ENCODE results near the gene CD44.
A peak's percentile ranks its signal among the peaks of the same experiment; 100 is the strongest.

DNA sequence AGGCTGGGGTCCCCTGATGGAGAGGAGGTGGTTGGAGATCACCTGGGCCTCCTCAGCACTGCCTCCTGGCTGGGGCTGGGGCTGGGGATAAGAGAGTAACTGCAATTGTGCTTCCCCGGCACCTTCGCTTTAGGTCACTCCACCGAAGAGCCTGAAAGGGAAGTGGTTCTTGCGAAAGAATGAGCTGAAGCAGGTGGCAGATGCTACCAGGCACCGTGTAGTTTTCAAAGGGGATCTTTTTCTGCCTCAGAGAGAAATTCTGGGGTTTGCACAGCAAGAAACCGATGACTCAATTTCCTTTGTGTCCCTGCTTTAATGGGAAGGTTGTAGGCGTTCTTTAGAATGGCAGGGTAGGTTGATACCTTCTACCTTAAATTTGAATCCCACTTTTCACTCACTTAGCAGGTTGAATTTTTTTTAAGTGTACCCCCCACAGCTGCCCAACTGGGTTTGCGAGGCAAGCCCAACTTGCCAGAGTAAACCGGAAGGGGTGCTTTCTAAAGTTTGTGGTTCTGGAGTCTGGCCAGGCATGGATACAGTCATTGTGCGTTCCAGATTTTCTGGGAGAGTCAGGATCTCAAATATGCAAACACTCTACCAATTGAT, 5.3 kb downstream of the CD44 start:
- TF ChIP-seq, protein P1, sequence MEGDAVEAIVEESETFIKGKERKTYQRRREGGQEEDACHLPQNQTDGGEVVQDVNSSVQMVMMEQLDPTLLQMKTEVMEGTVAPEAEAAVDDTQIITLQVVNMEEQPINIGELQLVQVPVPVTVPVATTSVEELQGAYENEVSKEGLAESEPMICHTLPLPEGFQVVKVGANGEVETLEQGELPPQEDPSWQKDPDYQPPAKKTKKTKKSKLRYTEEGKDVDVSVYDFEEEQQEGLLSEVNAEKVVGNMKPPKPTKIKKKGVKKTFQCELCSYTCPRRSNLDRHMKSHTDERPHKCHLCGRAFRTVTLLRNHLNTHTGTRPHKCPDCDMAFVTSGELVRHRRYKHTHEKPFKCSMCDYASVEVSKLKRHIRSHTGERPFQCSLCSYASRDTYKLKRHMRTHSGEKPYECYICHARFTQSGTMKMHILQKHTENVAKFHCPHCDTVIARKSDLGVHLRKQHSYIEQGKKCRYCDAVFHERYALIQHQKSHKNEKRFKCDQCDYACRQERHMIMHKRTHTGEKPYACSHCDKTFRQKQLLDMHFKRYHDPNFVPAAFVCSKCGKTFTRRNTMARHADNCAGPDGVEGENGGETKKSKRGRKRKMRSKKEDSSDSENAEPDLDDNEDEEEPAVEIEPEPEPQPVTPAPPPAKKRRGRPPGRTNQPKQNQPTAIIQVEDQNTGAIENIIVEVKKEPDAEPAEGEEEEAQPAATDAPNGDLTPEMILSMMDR (IDR thresholded peaks at IDR 0.05; ENCODE audit: low read depth, low read length), result peak; percentile 25; the same call in 1 of the 2 replicates
- TF ChIP-seq EZH2phosphoT487 (IDR thresholded peaks at IDR 0.05; ENCODE audit: low read depth), result no peak
